K562 (cell line): Measurements from ENCODE around the gene AGBL1. TPM values are rescaled to one million over a fixed set of nuclear protein-coding genes. Genes with fewer than 3 reads are reported as not detected.

ENCODE experiments used
- ATAC-seq: fragments of 200-7000 bp; cut with Tn5 transposase; 3 replicates; pipeline ENCODE4 v1.9.1; 2020; ENCODE audit warnings: moderate library complexity
- BruUV-seq: library from RNA; stranded (reverse); fragments of 400-500 nt; replicated peaks from 2 replicates; lab custom pipeline; 2021; lab: Mats Ljungman, UMichigan
- CTCF ChIA-PET: fragments of 300-600 bp; formaldehyde crosslinking; extraction: SDS; loops from one replicate; lab custom pipeline; 2021; ENCODE audit warnings: low intra/inter-chr PET ratio; lab: Yijun Ruan, JAX
- POLR2A ChIA-PET: fragments of 300-600, 350-650 bp; sonication (Branson Sonifier 250); formaldehyde crosslinking; extraction: SDS; loops from one replicate; lab custom pipeline; 2021; ENCODE audit warnings: antibody characterized with exemption, inconsistent platforms; lab: Yijun Ruan, JAX
- DNase-seq, 4 experiments: peaks; one replicate each; pipeline versions ENCODE4 v3.0.0 to v3.0.0-alpha.2; 2011 to 2018; ENCODE audit warnings: low spot score in 3 of 4, mixed read lengths in 3 of 4; ENCODE audit errors: extremely low read depth in 1 of 4
- FAIRE-seq: peaks from 2 replicates; lab custom pipeline; 2011; peaks lifted over from hg19 to GRCh38; lab: Jason Lieb, UNC
- H2AFZ ChIP-seq: 2 replicates; pipeline ENCODE4 v1.6.0; 2011; ENCODE audit warnings: low read depth, low read length, control low read depth, inconsistent platforms
- H3K27ac ChIP-seq: fragments of 200-600 bp; 3 replicates; pipeline ENCODE4 v1.8.0; 2011; ENCODE audit warnings: low read depth, mild to moderate bottlenecking, control low read depth, inconsistent platforms, low read length, moderate library complexity, mixed read lengths; ENCODE audit errors: extremely low read depth
- H3K27me3 ChIP-seq, 2 experiments: fragments of 300-600 bp in 1 of 2; 2 replicates in 1 of 2; 3 replicates in 1 of 2; pipeline versions ENCODE4 v1.6.0 to v1.8.0; 2011; ENCODE audit warnings: inconsistent platforms in 2 of 2, low read length in 2 of 2, mild to moderate bottlenecking in 1 of 2, mixed read lengths in 1 of 2, moderate library complexity in 1 of 2; ENCODE audit not compliant: control insufficient read depth in 2 of 2, insufficient read depth in 2 of 2
- H3K36me3 ChIP-seq: fragments of 300-600 bp; 3 replicates; pipeline ENCODE4 v1.8.0; 2011; ENCODE audit warnings: mild to moderate bottlenecking, low read length, inconsistent platforms; ENCODE audit not compliant: control insufficient read depth, insufficient read depth
- H3K4me1 ChIP-seq, 2 experiments: fragments of 200-600 bp in 1 of 2; replicated peaks in 1 of 2; 2 replicates in 1 of 2; 3 replicates in 1 of 2; pipeline versions ENCODE4 v1.5.1 to v1.8.0; 2011; ENCODE audit warnings: inconsistent platforms in 2 of 2, low read length in 2 of 2, mild to moderate bottlenecking in 1 of 2, mixed read lengths in 1 of 2, moderate library complexity in 1 of 2; ENCODE audit not compliant: control insufficient read depth in 2 of 2, insufficient read depth in 2 of 2
- H3K4me2 ChIP-seq: 2 replicates; pipeline ENCODE4 v1.6.1; 2011; ENCODE audit warnings: low read length, control low read depth, inconsistent platforms, mixed read lengths; ENCODE audit not compliant: insufficient read depth
- H3K4me3 ChIP-seq: fragments of 200-600 bp; sonication (generic), shearing (Covaris generic); 2 replicates; pipeline ENCODE4 v1.5.1; 2016; ENCODE audit warnings: control low read depth, inconsistent platforms
- H3K79me2 ChIP-seq: fragments of 200-600 bp; 3 replicates; pipeline ENCODE4 v1.8.0; 2011; ENCODE audit warnings: low read length, inconsistent platforms; ENCODE audit not compliant: control insufficient read depth, insufficient read depth
- H3K9ac ChIP-seq, 2 experiments: 2 replicates each; pipeline versions ENCODE4 v1.6.0 to v1.6.1; 2011; ENCODE audit warnings: low read depth in 2 of 2, low read length in 2 of 2, control low read depth in 1 of 2, inconsistent platforms in 1 of 2, mild to moderate bottlenecking in 1 of 2, mixed read lengths in 1 of 2; ENCODE audit not compliant: insufficient read depth in 1 of 2
- H3K9me1 ChIP-seq: one replicate; pipeline ENCODE4 v1.6.0; 2011; ENCODE audit warnings: inconsistent platforms, mild to moderate bottlenecking, low read length, moderate library complexity; ENCODE audit not compliant: control insufficient read depth, insufficient read depth
- H3K9me3 ChIP-seq: replicated peaks from 2 replicates; pipeline ENCODE4 v1.5.1; 2011; ENCODE audit warnings: low read depth, low read length, inconsistent platforms; ENCODE audit not compliant: control insufficient read depth, insufficient read depth
- H4K20me1 ChIP-seq: replicated peaks from 2 replicates; pipeline ENCODE4 v1.6.1; 2011; ENCODE audit warnings: low read length, inconsistent platforms, mixed read lengths; ENCODE audit not compliant: control insufficient read depth, insufficient read depth
- LARP7 ChIP-seq: fragments of 450-650 bp; IDR thresholded peaks from 2 replicates; pipeline ENCODE4 v1.6.1; 2016
- RHOXF2B ChIP-seq: fragments of 250-450 bp; sonication (Bioruptor Pico); conservative IDR thresholded peaks from 2 replicates; pipeline ENCODE4 v1.5.1; 2021
- TOE1 ChIP-seq, 2 experiments: fragments of 450-650 bp in 1 of 2; sonication (generic) in 1 of 2; formaldehyde crosslinking in 1 of 2; IDR thresholded peaks; 2 replicates each; pipeline versions ENCODE4 v1.7.1 to v1.8.0; 2016 to 2022; ENCODE audit warnings: borderline replicate concordance in 2 of 2, mild to moderate bottlenecking in 2 of 2, antibody characterized with exemption in 1 of 2, inconsistent platforms in 1 of 2, low read depth in 1 of 2, missing genetic modification reagents in 1 of 2, moderate library complexity in 1 of 2
- ZBTB34 ChIP-seq: fragments of 250-450 bp; sonication (Bioruptor Pico); IDR thresholded peaks from 2 replicates; pipeline ENCODE4 v1.8.0; 2021; ENCODE audit warnings: mild to moderate bottlenecking, moderate library complexity
- ZNF444 ChIP-seq: fragments of 250-450 bp; sonication (Bioruptor Pico); IDR thresholded peaks from 2 replicates; pipeline ENCODE4 v1.4.0; 2020; ENCODE audit warnings: mild to moderate bottlenecking, moderate library complexity
- WGBS: fragments of 100-300 bp; shearing (Covaris generic); methylation state at CpG from one replicate; pipeline ENCODE4 v1.1.6; 2016; ENCODE audit warnings: low coverage, mixed read lengths; ENCODE audit not compliant: insufficient coverage; ENCODE audit errors: missing lambda C conversion rate; 5-methylcytosine and 5-hydroxymethylcytosine counted together
- in situ Hi-C: fragments of 300-500 bp; cut with MboI; formaldehyde crosslinking; loops from 4 replicates; pipeline ENCODE4 v1.15.0; 2018; ENCODE audit warnings: inconsistent platforms, mixed read lengths
- intact Hi-C: fragments of 100-400 bp; cut with micrococcal nuclease; formaldehyde crosslinking; loops from 2 replicates; pipeline ENCODE4 v1.14.2; 2022
- polyA plus RNA-seq, 8 experiments: library from polyadenylated mRNA; depleted of rRNA in 4 of 8; stranded (reverse) in 5 of 8; unstranded in 3 of 8; fragments of >200 nt; fragmentation: Nextera tagmentation in 2 of 8; fragmentation: Illumina TruSeq in 1 of 8; extraction: Ambion mirVana in 2 of 8; extraction: Trizol in 1 of 8; gene quantifications; 2 replicates each; pipeline versions ENCODE4 v1.2.1 to v1.2.3, GENCODE V29; 2011 to 2014; ENCODE audit warnings: inconsistent platforms in 1 of 8, missing spikeins in 1 of 8
- total RNA-seq, 7 experiments: library from RNA; depleted of rRNA in 6 of 7; stranded (reverse); fragments of >200 nt in 6 of 7; fragmentation: Illumina TruSeq in 2 of 7; extraction: Trizol in 2 of 7; gene quantifications; 2 replicates each; pipeline versions ENCODE4 v1.2.1 to v1.2.3, GENCODE V29; 2011 to 2021; ENCODE audit warnings: low replicate concordance in 1 of 7

AGBL1 gene
- total and polyA plus RNA-seq, 9 of the 15 experiments (the other 6 are each of a cell fraction or from before 2014, with no cell fraction given) = not detected

DNA sequence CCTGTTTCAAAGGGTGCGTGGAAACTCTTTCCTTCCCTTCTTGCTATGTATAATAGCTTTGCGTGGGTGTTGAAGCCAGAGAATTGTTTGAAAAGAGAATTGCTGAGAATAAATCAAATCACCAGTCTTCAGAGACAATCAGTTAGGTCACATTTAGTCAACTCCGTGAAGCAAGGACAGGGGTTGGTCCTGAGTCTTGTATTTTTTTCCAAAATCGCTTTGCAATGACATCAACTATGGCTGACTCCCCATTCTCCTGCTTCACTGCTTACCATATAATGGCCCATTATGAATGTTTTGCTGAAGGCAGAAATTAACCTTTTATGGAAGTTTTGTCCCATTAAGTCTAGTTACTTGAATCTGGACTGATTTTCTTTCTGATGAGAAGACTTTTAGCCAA lies 852.8 kb downstream of the AGBL1 start:
- no peaks in the 10 kb centered on the region for H3K9me1 ChIP-seq
- no peak overlapping the region for H3K9ac ChIP-seq
- H3K27ac ChIP-seq = no peak overlapping the region
- in situ Hi-C loops = no loop called here
- 0% methylated on average over 4 of the region's 4 CpGs for WGBS
- no peak overlapping the region for H3K4me3 ChIP-seq
- POLR2A ChIA-PET = no interaction called here
- H3K79me2 ChIP-seq = no peaks in the 10 kb centered on the region
- no peaks in the 10 kb centered on the region for H3K36me3 ChIP-seq
- TF ChIP-seq LARP7 = no peak
- no peak for TF ChIP-seq ZNF444 (CRISPR knock-in tag)
- no peak for TF ChIP-seq TOE1 (IDR thresholded peaks at IDR 0.05; ENCODE audit: borderline replicate concordance)
- TF ChIP-seq TOE1 (CRISPR knock-in tag; IDR thresholded peaks at IDR 0.05; ENCODE audit: borderline replicate concordance, low read depth) = no peak
- TF ChIP-seq RHOXF2B (CRISPR knock-in tag) = no peak
- no peak for TF ChIP-seq ZBTB34 (CRISPR knock-in tag)
- ATAC-seq (no peak), FAIRE-seq (no peak), DNase-seq (no peak)
- intact Hi-C loops = no loop called here
- H4K20me1 ChIP-seq = no peaks in the 10 kb centered on the region
- no peak overlapping the region for H2AFZ ChIP-seq
- H3K27me3 ChIP-seq = no peaks in the 10 kb centered on the region
- H3K9me3 ChIP-seq = no peaks in the 10 kb centered on the region; the same call in 1 of the 2 replicates
- CTCF ChIA-PET = no interaction called here
- BruUV-seq = no TSS peak
- no peaks in the 10 kb centered on the region for H3K4me1 ChIP-seq
- no peak overlapping the region for H3K4me2 ChIP-seq
